Heart right ventricle (tissue), 16 donors: ENCODE data around the gene COL17A1. TPM values are rescaled to one million over a fixed set of nuclear protein-coding genes. Genes with fewer than 3 reads are reported as not detected.

Source experiments
- ATAC-seq, 8 donors: fragments of 200-7000 bp; cut with Tn5 transposase; one replicate each; pipeline ENCODE4 v1.9.1; 2020; ENCODE audit warnings: mild to moderate bottlenecking in 8 of 8, moderate library complexity in 8 of 8, moderate number of reproducible peaks in 1 of 8
- DNase-seq, 2 donors: peaks; one replicate each; pipeline ENCODE4 v3.0.0-alpha.2; 2020
- H3K27ac ChIP-seq, 10 donors: fragments of 200-600 bp; sonication (generic) in 2 of 10; one replicate each; pipeline versions ENCODE4 v1.5.0 to v1.8.0; 2020 to 2022; ENCODE audit warnings: mild to moderate bottlenecking in 3 of 10
- H3K27me3 ChIP-seq, 7 donors: fragments of 200-600 bp; one replicate each; pipeline ENCODE4 v1.8.0; 2021 to 2022; ENCODE audit warnings: mild to moderate bottlenecking in 2 of 7
- H3K36me3 ChIP-seq, 9 donors: fragments of 200-600 bp; sonication (generic) in 1 of 9; one replicate each; pipeline versions ENCODE4 v1.5.0 to v1.8.0; 2020 to 2022; ENCODE audit warnings: mild to moderate bottlenecking in 2 of 9
- H3K4me1 ChIP-seq, 9 donors: fragments of 200-600 bp; sonication (generic) in 1 of 9; one replicate each; pipeline versions ENCODE4 v1.5.0 to v1.8.0; 2020 to 2022; ENCODE audit warnings: mild to moderate bottlenecking in 4 of 9
- H3K4me3 ChIP-seq, 10 donors: fragments of 200-600 bp; sonication (generic) in 2 of 10; one replicate each; pipeline versions ENCODE4 v1.5.0 to v1.8.0; 2020 to 2022; ENCODE audit warnings: mild to moderate bottlenecking in 7 of 10, moderate library complexity in 2 of 10
- H3K9me3 ChIP-seq, 11 donors: fragments of 200-600 bp in 10 of 11; sonication (generic) in 2 of 11; one replicate each; pipeline versions ENCODE4 v1.5.0 to v1.8.0; 2013 to 2022; ENCODE audit warnings: mild to moderate bottlenecking in 2 of 11, control low read depth in 1 of 11, moderate library complexity in 1 of 11
- WGBS, 2 donors: extraction: QIAGEN DNeasy Blood & Tissue Kit; methylation state at CpG; one replicate each; pipeline ENCODE4 v1.1.7; 2013; ENCODE audit warnings: inconsistent platforms in 1 of 2; 5-methylcytosine and 5-hydroxymethylcytosine counted together
- intact Hi-C, 10 donors: fragments of 100-400 bp; cut with DNase I; formaldehyde crosslinking; loops; one replicate each; pipeline versions ENCODE4 v1.11.1 to v1.14.2; 2022
- polyA plus RNA-seq, 2 donors: library from polyadenylated mRNA; stranded (reverse); fragments of 200-250 nt; gene quantifications; one replicate each; pipeline ENCODE4 v1.2.3, GENCODE V29; 2013
- total RNA-seq, 10 donors: library from RNA; stranded (reverse); fragmentation: NEBNext Ultra II Directional in 3 of 10; extraction: Animal tissue kit (Norgen Biotek cat#: 25700) in 3 of 10; gene quantifications; one replicate each; pipeline versions ENCODE4 v1.2.1 to v1.2.4, GENCODE V29; 2021 to 2023
- TF ChIP-seq, protein P1 (sequence below), 9 donors: fragments of 200-600 bp; sonication (generic) in 2 of 9; IDR thresholded peaks; one replicate each; pipeline versions ENCODE4 v1.5.0 to v1.8.0; 2021 to 2022; ENCODE audit warnings: antibody characterized with exemption in 9 of 9, mild to moderate bottlenecking in 5 of 9, moderate library complexity in 1 of 9
- donor health status: Arrhythmogenic right ventricular cardiomyopathy.
- donor health status: ischemic (EF 13 %, LVEDD 7.1; RV severe dilation, severe dysfunction).
- donor health status: healthy with polysubstance abuse.
- donor health status: DM: no; HTN: yes; CAD: no.
- donor health status: DM: no; HTN: no; CAD: no.
- donor health status: ischemic (EF 25% LVEDD 6.9; RV normal size, moderate dysfunction).
- donor health status: ischemic (EF 25% LVEDD 5.7; RV mildly dilated, moderate dysfunction).
- donor health status: healthy.
- donor health status: DM: yes; HTN: yes; CAD: no.
- donor health status: Ischemic cardiomyopathy.
- donor health status: ischemic (EF 35%, LVEDD 5.7; RV mildly dilated, moderate dysfunction).
- donor health status: nonischemic (EF 11% LVEDD 7.7; RV severe dilation, severe dysfunction).
- donor health status: DM: yes; HTN: yes; CAD: no.
- donor health status: PGD.
- donor health status: ischemic (EF 29% LVEDD 5.4; RV normal size, mild dysfunction).
- donor health status: nonischemic (EF 23%, LVEDD 6.1; RV moderate dilation, normal function).

COL17A1 gene
- total and polyA plus RNA-seq, 12 donors: 0.10 to 0.39 (median 0.16) TPM; not detected in 6

DNA sequence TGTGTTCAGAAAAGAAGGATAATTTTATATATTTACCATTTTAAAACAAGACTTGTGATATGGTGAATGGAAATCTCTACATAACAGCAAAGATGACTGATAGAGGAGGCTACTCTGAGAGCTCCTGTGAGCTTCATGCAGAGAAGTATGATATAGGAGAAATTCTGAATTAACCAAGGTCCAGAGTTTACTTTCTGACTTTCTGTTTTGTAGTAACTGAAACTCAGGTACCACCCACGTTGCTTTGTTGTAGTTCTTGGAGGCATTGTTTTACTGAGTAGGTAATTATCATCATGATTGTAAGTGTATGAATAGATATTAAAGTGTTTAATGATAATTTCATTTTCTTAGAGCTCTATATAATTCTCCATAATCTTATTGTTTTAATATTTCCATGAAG lies 18.3 kb upstream of the COL17A1 start:
- no peak overlapping the region for H3K27ac ChIP-seq
- no peaks in the 10 kb centered on the region for H3K36me3 ChIP-seq
- TF ChIP-seq, protein P1, sequence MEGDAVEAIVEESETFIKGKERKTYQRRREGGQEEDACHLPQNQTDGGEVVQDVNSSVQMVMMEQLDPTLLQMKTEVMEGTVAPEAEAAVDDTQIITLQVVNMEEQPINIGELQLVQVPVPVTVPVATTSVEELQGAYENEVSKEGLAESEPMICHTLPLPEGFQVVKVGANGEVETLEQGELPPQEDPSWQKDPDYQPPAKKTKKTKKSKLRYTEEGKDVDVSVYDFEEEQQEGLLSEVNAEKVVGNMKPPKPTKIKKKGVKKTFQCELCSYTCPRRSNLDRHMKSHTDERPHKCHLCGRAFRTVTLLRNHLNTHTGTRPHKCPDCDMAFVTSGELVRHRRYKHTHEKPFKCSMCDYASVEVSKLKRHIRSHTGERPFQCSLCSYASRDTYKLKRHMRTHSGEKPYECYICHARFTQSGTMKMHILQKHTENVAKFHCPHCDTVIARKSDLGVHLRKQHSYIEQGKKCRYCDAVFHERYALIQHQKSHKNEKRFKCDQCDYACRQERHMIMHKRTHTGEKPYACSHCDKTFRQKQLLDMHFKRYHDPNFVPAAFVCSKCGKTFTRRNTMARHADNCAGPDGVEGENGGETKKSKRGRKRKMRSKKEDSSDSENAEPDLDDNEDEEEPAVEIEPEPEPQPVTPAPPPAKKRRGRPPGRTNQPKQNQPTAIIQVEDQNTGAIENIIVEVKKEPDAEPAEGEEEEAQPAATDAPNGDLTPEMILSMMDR (IDR thresholded peaks at IDR 0.05): no peak
- H3K4me1 ChIP-seq: no peaks in the 10 kb centered on the region
- intact Hi-C loops: no loop called here
- no peaks in the 10 kb centered on the region for H3K9me3 ChIP-seq
- no peaks in the 10 kb centered on the region for H3K27me3 ChIP-seq
- no peak overlapping the region for H3K4me3 ChIP-seq
- ATAC-seq: no peak
- 57 to 65% methylated on average over 1 of the region's 1 CpG for WGBS, 2 donors
- DNase-seq: no peak

GRCh38 chr10:104101902-104102301 lies 16.2 kb upstream of the COL17A1 start:
- Histone ChIP-seq H3K27me3 (no peaks in the 10 kb centered on the region), H3K36me3 (no peaks in the 10 kb centered on the region), H3K9me3 (peaks cover 0 to 5% (median 0%) of the 10 kb centered on the region in 11 donors), H3K27ac (no peak overlapping the region), H3K4me3 (no peak overlapping the region), H3K4me1 (no peaks in the 10 kb centered on the region)
- TF ChIP-seq, protein P1 (IDR thresholded peaks at IDR 0.05): no peak
- WGBS, 2 donors: 60 to 63% methylated on average over 1 of the region's 1 CpG
- intact Hi-C loops: no loop called here
- no peak for DNase-seq
- ATAC-seq: no peak

- WGBS, 2 donors: 0% methylated on average over 1 of the region's 1 CpG
- Histone ChIP-seq H3K4me3 (no peak overlapping the region), H3K36me3 (no peaks in the 10 kb centered on the region), H3K4me1 (no peaks in the 10 kb centered on the region), H3K9me3 (peaks cover 0 to 9% (median 0%) of the 10 kb centered on the region in 11 donors), H3K27ac (no peak overlapping the region), H3K27me3 (no peaks in the 10 kb centered on the region)
- ATAC-seq: no peak
- DNase-seq: no peak
- intact Hi-C loops: no loop called here
- TF ChIP-seq, protein P1 (IDR thresholded peaks at IDR 0.05): no peak
Measured at GRCh38 chr10:104100795-104101194, 15.1 kb upstream of the COL17A1 start.

DNA sequence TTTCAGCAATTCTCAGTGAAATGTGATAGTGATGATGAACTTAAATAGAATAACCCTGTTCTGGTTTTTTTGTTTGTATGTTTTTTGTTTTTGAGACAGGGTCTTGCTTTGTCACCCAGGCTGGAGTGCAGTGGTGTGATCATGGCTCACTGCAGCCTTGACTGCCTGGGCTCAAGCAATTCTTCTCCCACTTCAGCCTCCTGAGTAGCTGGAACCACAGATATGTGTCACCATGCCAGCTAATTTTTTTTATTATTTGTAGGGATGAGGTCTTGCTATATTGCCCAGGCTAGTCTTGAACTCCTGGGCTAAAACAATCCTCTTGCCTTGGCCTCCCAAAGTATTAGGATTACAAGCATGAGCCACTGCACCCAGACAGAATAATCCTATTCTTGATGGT lies 14.3 kb upstream of the COL17A1 start:
- TF ChIP-seq, protein P1 (IDR thresholded peaks at IDR 0.05): no peak
- DNase-seq (no peak), ATAC-seq (no peak)
- Histone ChIP-seq H3K4me1 (no peaks in the 10 kb centered on the region), H3K36me3 (no peaks in the 10 kb centered on the region), H3K9me3 (peaks cover 0 to 9% (median 0%) of the 10 kb centered on the region in 11 donors), H3K27me3 (no peaks in the 10 kb centered on the region), H3K27ac (no peak overlapping the region), H3K4me3 (no peak overlapping the region)
- intact Hi-C loops: no loop called here
